Measurements from ENCODE around the gene GNAT1. TPM values are rescaled to one million over a fixed set of nuclear protein-coding genes. Genes with fewer than 3 reads are reported as not detected.

Gene GNAT1
- total RNA-seq, 2 experiments from 2014 or later, result not detected

- Mint-ChIP-seq H3K27ac (no peak overlapping the region), H3K4me1 (ENCODE audit: low read depth) (no peaks in the 10 kb centered on the region), H3K27me3 (ENCODE audit: low read depth) (no peaks in the 10 kb centered on the region), H3K9me3 (no peaks in the 10 kb centered on the region), H3K4me3 (no peak overlapping the region), H3K36me3 (ENCODE audit: low read depth) (no peaks in the 10 kb centered on the region)
- no peak for DNase-seq
- intact Hi-C loops (cut with micrococcal nuclease), result no loop called here
- CTCF ChIA-PET, result no interaction called here
Observed at GRCh38 chr3:50172626-50173220, 18.7 kb upstream of the GNAT1 start.

GRCh38 chr3:50173685-50174516, 17.5 kb upstream of the GNAT1 start:
- no peaks in the 10 kb centered on the region for H3K36me3 Mint-ChIP-seq (ENCODE audit: low read depth)
- no peak for DNase-seq
- no peaks in the 10 kb centered on the region for H3K9me3 Mint-ChIP-seq
- intact Hi-C loops (cut with micrococcal nuclease), result no loop called here
- H3K27ac Mint-ChIP-seq, result no peak overlapping the region
- H3K4me3 Mint-ChIP-seq, result no peak overlapping the region
- CTCF ChIA-PET, result no interaction called here
- H3K4me1 Mint-ChIP-seq (ENCODE audit: low read depth), result no peaks in the 10 kb centered on the region
- no peaks in the 10 kb centered on the region for H3K27me3 Mint-ChIP-seq (ENCODE audit: low read depth)

GRCh38 chr3:50174517-50174895, 16.9 kb upstream of the GNAT1 start:
- Mint-ChIP-seq H3K27ac (no peak overlapping the region), H3K4me1 (ENCODE audit: low read depth) (no peaks in the 10 kb centered on the region), H3K4me3 (no peak overlapping the region), H3K36me3 (ENCODE audit: low read depth) (no peaks in the 10 kb centered on the region), H3K27me3 (ENCODE audit: low read depth) (no peaks in the 10 kb centered on the region), H3K9me3 (no peaks in the 10 kb centered on the region)
- DNase-seq, result no peak
- CTCF ChIA-PET, result no interaction called here
- intact Hi-C loops (cut with micrococcal nuclease), result no loop called here

- no peaks in the 10 kb centered on the region for H3K27me3 Mint-ChIP-seq (ENCODE audit: low read depth)
- H3K9me3 Mint-ChIP-seq, result no peaks in the 10 kb centered on the region
- no peak overlapping the region for H3K27ac Mint-ChIP-seq
- H3K36me3 Mint-ChIP-seq (ENCODE audit: low read depth), result no peaks in the 10 kb centered on the region
- no peak for DNase-seq
- H3K4me1 Mint-ChIP-seq (ENCODE audit: low read depth), result no peaks in the 10 kb centered on the region
- no peak overlapping the region for H3K4me3 Mint-ChIP-seq
- CTCF ChIA-PET, result no interaction called here
- intact Hi-C loops (cut with micrococcal nuclease), result no loop called here
Observed at GRCh38 chr3:50174947-50175524, 16.4 kb upstream of the GNAT1 start.

- Mint-ChIP-seq H3K4me3 (no peak overlapping the region), H3K27me3 (ENCODE audit: low read depth) (no peaks in the 10 kb centered on the region), H3K4me1 (ENCODE audit: low read depth) (no peaks in the 10 kb centered on the region), H3K9me3 (no peaks in the 10 kb centered on the region), H3K27ac (no peak overlapping the region), H3K36me3 (ENCODE audit: low read depth) (no peaks in the 10 kb centered on the region)
- CTCF ChIA-PET, result interaction anchor here (1.0 kb wide), 1 partner anchor 56 kb away, joined by 3 read pairs; no protein-coding TSS in a partner anchor
- no peak for DNase-seq
- intact Hi-C loops (cut with micrococcal nuclease), result no loop called here
Observed at GRCh38 chr3:50177346-50177745, 14.1 kb upstream of the GNAT1 start.

- no peaks in the 10 kb centered on the region for H3K27me3 Mint-ChIP-seq (ENCODE audit: low read depth)
- H3K4me1 Mint-ChIP-seq (ENCODE audit: low read depth), result no peaks in the 10 kb centered on the region
- H3K4me3 Mint-ChIP-seq, result no peak overlapping the region
- no peak for DNase-seq
- no peak overlapping the region for H3K27ac Mint-ChIP-seq
- no peaks in the 10 kb centered on the region for H3K36me3 Mint-ChIP-seq (ENCODE audit: low read depth)
- H3K9me3 Mint-ChIP-seq, result no peaks in the 10 kb centered on the region
- CTCF ChIA-PET, result interaction anchor here (0.7 to 1.1 kb wide), 2 partner anchors 12 to 46 kb away, joined by 3 read pairs; no protein-coding TSS in a partner anchor
- intact Hi-C loops (cut with micrococcal nuclease), result no loop called here
Observed at GRCh38 chr3:50179710-50180109, 11.7 kb upstream of the GNAT1 start.

- Mint-ChIP-seq H3K4me1 (ENCODE audit: low read depth) (no peaks in the 10 kb centered on the region), H3K4me3 (no peak overlapping the region), H3K9me3 (no peaks in the 10 kb centered on the region), H3K27me3 (ENCODE audit: low read depth) (no peaks in the 10 kb centered on the region), H3K36me3 (ENCODE audit: low read depth) (no peaks in the 10 kb centered on the region), H3K27ac (no peak overlapping the region)
- intact Hi-C loops (cut with micrococcal nuclease), result no loop called here
- CTCF ChIA-PET, result interaction anchor here (1.5 to 3.6 kb wide), 2 partner anchors 10 to 12 kb away, joined by 6 to 12 read pairs; no protein-coding TSS in a partner anchor
- no peak for DNase-seq
Observed at GRCh38 chr3:50181985-50182384, 9.4 kb upstream of the GNAT1 start.

- intact Hi-C loops (cut with micrococcal nuclease), result no loop called here
- Mint-ChIP-seq H3K4me1 (ENCODE audit: low read depth) (no peaks in the 10 kb centered on the region), H3K4me3 (no peak overlapping the region), H3K9me3 (no peaks in the 10 kb centered on the region), H3K36me3 (ENCODE audit: low read depth) (no peaks in the 10 kb centered on the region), H3K27me3 (ENCODE audit: low read depth) (no peaks in the 10 kb centered on the region), H3K27ac (no peak overlapping the region)
- no peak for DNase-seq
- CTCF ChIA-PET, result interaction anchor here (1.5 to 3.6 kb wide), 2 partner anchors 10 to 12 kb away, joined by 6 to 12 read pairs; no protein-coding TSS in a partner anchor
Observed at GRCh38 chr3:50182533-50183099, 8.8 kb upstream of the GNAT1 start.

- no peak for DNase-seq
- H3K4me1 Mint-ChIP-seq (ENCODE audit: low read depth), result no peaks in the 10 kb centered on the region
- H3K36me3 Mint-ChIP-seq (ENCODE audit: low read depth), result no peaks in the 10 kb centered on the region
- intact Hi-C loops (cut with micrococcal nuclease), result no loop called here
- CTCF ChIA-PET, result interaction anchor here (1.1 to 3.6 kb wide), 2 partner anchors 9 to 10 kb away, joined by 4 to 12 read pairs; no protein-coding TSS in a partner anchor
- H3K27ac Mint-ChIP-seq, result no peak overlapping the region
- H3K27me3 Mint-ChIP-seq (ENCODE audit: low read depth), result no peaks in the 10 kb centered on the region
- no peak overlapping the region for H3K4me3 Mint-ChIP-seq
- H3K9me3 Mint-ChIP-seq, result no peaks in the 10 kb centered on the region
Observed at GRCh38 chr3:50183755-50184154, 7.7 kb upstream of the GNAT1 start.

GRCh38 chr3:50184242-50184978, 7.0 kb upstream of the GNAT1 start:
- DNase-seq, result no peak
- Mint-ChIP-seq H3K27ac (no peak overlapping the region), H3K4me1 (ENCODE audit: low read depth) (no peaks in the 10 kb centered on the region), H3K27me3 (ENCODE audit: low read depth) (no peaks in the 10 kb centered on the region), H3K9me3 (no peaks in the 10 kb centered on the region), H3K4me3 (no peak overlapping the region), H3K36me3 (ENCODE audit: low read depth) (no peaks in the 10 kb centered on the region)
- CTCF ChIA-PET, result interaction anchor here (1.1 to 3.6 kb wide), 2 partner anchors 8 to 10 kb away, joined by 4 to 12 read pairs; no protein-coding TSS in a partner anchor
- intact Hi-C loops (cut with micrococcal nuclease), result no loop called here

- no peaks in the 10 kb centered on the region for H3K4me1 Mint-ChIP-seq (ENCODE audit: low read depth)
- CTCF ChIA-PET, result interaction anchor here (0.6 to 0.9 kb wide), 3 partner anchors 10 to 425 kb away, joined by 3 to 4 read pairs (median 3); no protein-coding TSS in a partner anchor
- no peak overlapping the region for H3K27ac Mint-ChIP-seq
- intact Hi-C loops (cut with micrococcal nuclease), result no loop called here
- DNase-seq, result no peak
- H3K36me3 Mint-ChIP-seq (ENCODE audit: low read depth), result no peaks in the 10 kb centered on the region
- no peaks in the 10 kb centered on the region for H3K27me3 Mint-ChIP-seq (ENCODE audit: low read depth)
- no peak overlapping the region for H3K4me3 Mint-ChIP-seq
- H3K9me3 Mint-ChIP-seq, result no peaks in the 10 kb centered on the region
Observed at GRCh38 chr3:50185230-50185629, 6.2 kb upstream of the GNAT1 start.

GRCh38 chr3:50186096-50186495, 5.3 kb upstream of the GNAT1 start:
- Mint-ChIP-seq H3K4me1 (ENCODE audit: low read depth) (no peaks in the 10 kb centered on the region), H3K4me3 (no peak overlapping the region), H3K27ac (no peak overlapping the region), H3K27me3 (ENCODE audit: low read depth) (no peaks in the 10 kb centered on the region), H3K36me3 (ENCODE audit: low read depth) (no peaks in the 10 kb centered on the region), H3K9me3 (no peaks in the 10 kb centered on the region)
- CTCF ChIA-PET, result interaction anchor here (0.9 kb wide), 1 partner anchor 9 kb away, joined by 3 read pairs; no protein-coding TSS in a partner anchor
- no peak for DNase-seq
- intact Hi-C loops (cut with micrococcal nuclease), result no loop called here
